GM23338 (cell line): ENCODE data around the gene PTPN6. TPM values are rescaled to one million over a fixed set of nuclear protein-coding genes. Genes with fewer than 3 reads are reported as not detected.

Experiments
- ATAC-seq: fragments of 200-7000 bp; cut with Tn5 transposase; 3 replicates; pipeline ENCODE4 v1.9.1; 2020
- DNase-seq: peaks from one replicate; pipeline ENCODE4 v3.0.0-alpha.2; 2015; ENCODE audit warnings: low spot score
- H2AFZ ChIP-seq: fragments of 200-600 bp; sonication (generic); 2 replicates; pipeline ENCODE4 v1.8.0; 2016; ENCODE audit warnings: antibody characterized with exemption, mild to moderate bottlenecking, moderate library complexity
- H3F3A ChIP-seq: fragments of 200-600 bp; sonication (generic); replicated peaks from 2 replicates; pipeline ENCODE4 v1.8.0; 2017; ENCODE audit warnings: antibody characterized with exemption, mixed run types, low read depth
- H3K27ac ChIP-seq: fragments of 200-600 bp; sonication (generic); 2 replicates; pipeline ENCODE4 v1.6.1; 2016; ENCODE audit warnings: low read depth
- H3K27me3 ChIP-seq: fragments of 200-600 bp; sonication (generic); 2 replicates; pipeline ENCODE4 v1.8.0; 2016; ENCODE audit warnings: mild to moderate bottlenecking, mixed run types, moderate library complexity; ENCODE audit not compliant: insufficient read depth
- H3K36me3 ChIP-seq: fragments of 200-600 bp; sonication (generic); 2 replicates; pipeline ENCODE4 v1.8.0; 2016; ENCODE audit warnings: mild to moderate bottlenecking; ENCODE audit not compliant: insufficient read depth
- H3K4me1 ChIP-seq: fragments of 200-600 bp; sonication (generic); 2 replicates; pipeline ENCODE4 v1.8.0; 2016; ENCODE audit warnings: mild to moderate bottlenecking, moderate library complexity; ENCODE audit not compliant: insufficient read depth
- H3K4me2 ChIP-seq: fragments of 200-600 bp; sonication (generic); 2 replicates; pipeline ENCODE4 v1.7.1; 2017; ENCODE audit warnings: mixed run types
- H3K4me3 ChIP-seq: fragments of 200-600 bp; sonication (generic); 2 replicates; pipeline ENCODE4 v1.6.1; 2016; ENCODE audit warnings: mixed run types
- H3K79me2 ChIP-seq: fragments of 200-600 bp; sonication (generic); replicated peaks from 2 replicates; pipeline ENCODE4 v1.8.0; 2017; ENCODE audit warnings: mild to moderate bottlenecking; ENCODE audit not compliant: insufficient read depth
- H3K9me2 ChIP-seq: fragments of 200-600 bp; sonication (generic); 2 replicates; pipeline ENCODE4 v1.8.0; 2017; ENCODE audit not compliant: insufficient read depth
- H4K20me1 ChIP-seq: fragments of 200-600 bp; sonication (generic); replicated peaks from 2 replicates; pipeline ENCODE4 v1.8.0; 2017; ENCODE audit warnings: mild to moderate bottlenecking; ENCODE audit not compliant: insufficient read depth
- H3K27ac Mint-ChIP-seq: 2 replicates; pipeline ENCODE4 v1.8.0; 2020; ENCODE audit warnings: inconsistent platforms, mild to moderate bottlenecking, moderate library complexity, mixed read lengths
- H3K27me3 Mint-ChIP-seq: 3 replicates; pipeline ENCODE4 v1.8.0; 2022; ENCODE audit warnings: low read depth, mild to moderate bottlenecking, moderate library complexity, mixed read lengths, inconsistent platforms; ENCODE audit not compliant: insufficient read depth, poor library complexity
- H3K36me3 Mint-ChIP-seq: 3 replicates; pipeline ENCODE4 v1.8.0; 2021; ENCODE audit warnings: low read depth, mild to moderate bottlenecking, inconsistent platforms, moderate library complexity, mixed read lengths
- H3K4me1 Mint-ChIP-seq: 3 replicates; pipeline ENCODE4 v1.8.0; 2020; ENCODE audit warnings: mild to moderate bottlenecking, inconsistent platforms, mixed read lengths
- H3K4me3 Mint-ChIP-seq: 3 replicates; pipeline ENCODE4 v1.8.0; 2021; ENCODE audit warnings: moderate library complexity, mild to moderate bottlenecking, inconsistent platforms, mixed read lengths
- H3K9me3 Mint-ChIP-seq: 3 replicates; pipeline ENCODE4 v1.8.0; 2020; ENCODE audit warnings: moderate library complexity, mild to moderate bottlenecking, inconsistent platforms, mixed read lengths
- CREB1 ChIP-seq: fragments of 250-450 bp; sonication (Bioruptor Pico); IDR thresholded peaks from 2 replicates; pipeline ENCODE4 v1.5.0; 2020; ENCODE audit warnings: low read depth, mild to moderate bottlenecking, moderate library complexity
- EZH2 ChIP-seq: fragments of 200-600 bp; sonication (generic); IDR thresholded peaks from one replicate; pipeline ENCODE4 v1.8.0; 2017; ENCODE audit warnings: antibody characterized with exemption, mild to moderate bottlenecking, low read depth; ENCODE audit not compliant: unreplicated experiment
- EZH2phosphoT487 ChIP-seq: fragments of 200-600 bp; sonication (generic); IDR thresholded peaks from one replicate; pipeline ENCODE4 v1.8.1; 2018; ENCODE audit warnings: antibody characterized with exemption; ENCODE audit not compliant: unreplicated experiment
- JUNB ChIP-seq: IDR thresholded peaks from one replicate; pipeline ENCODE4 v1.6.1; 2016; ENCODE audit warnings: antibody characterized with exemption; ENCODE audit not compliant: unreplicated experiment
- NANOG ChIP-seq: IDR thresholded peaks from 2 replicates; pipeline ENCODE4 v1.6.1; 2016; ENCODE audit warnings: antibody characterized with exemption, borderline replicate concordance
- POLR2AphosphoS5 ChIP-seq: IDR thresholded peaks from 2 replicates; pipeline ENCODE4 v1.6.1; 2016; ENCODE audit warnings: antibody characterized with exemption, low read depth
- STAT1 ChIP-seq: IDR thresholded peaks from one replicate; pipeline ENCODE4 v1.6.1; 2016; ENCODE audit warnings: antibody characterized with exemption; ENCODE audit not compliant: unreplicated experiment
- ZNF114 ChIP-seq: fragments of 250-450 bp; sonication (Bioruptor Pico); IDR thresholded peaks from 2 replicates; pipeline ENCODE4 v1.5.0; 2020; ENCODE audit warnings: mild to moderate bottlenecking, moderate library complexity
- ZNF331 ChIP-seq: fragments of 250-450 bp; sonication (Bioruptor Pico); IDR thresholded peaks from 2 replicates; pipeline ENCODE4 v1.5.0; 2020; ENCODE audit warnings: low read depth, mild to moderate bottlenecking, moderate library complexity
- polyA plus RNA-seq: library from polyadenylated mRNA; unstranded; fragments of >200 nt; fragmentation: Nextera tagmentation; extraction: Ambion mirVana; gene quantifications from 2 replicates; pipeline ENCODE4 v1.2.1, GENCODE V29; 2016
- total RNA-seq: library from RNA; depleted of rRNA; stranded (reverse); fragments of >200 nt; shearing (Covaris generic); gene quantifications from 2 replicates; pipeline ENCODE4 v1.2.3, GENCODE V29; 2014
- TF ChIP-seq, protein P1 (sequence below): IDR thresholded peaks from one replicate; pipeline ENCODE4 v1.6.1; 2018; ENCODE audit warnings: antibody characterized with exemption; ENCODE audit not compliant: unreplicated experiment
- TF ChIP-seq, protein P2 (sequence below), 2 experiments: fragments of 200-600 bp in 1 of 2; sonication (generic) in 1 of 2; conservative IDR thresholded peaks; 2 replicates each; pipeline versions ENCODE4 v1.5.1 to v1.6.1; 2016 to 2017; ENCODE audit warnings: antibody characterized with exemption in 2 of 2, low read depth in 2 of 2, mild to moderate bottlenecking in 2 of 2, moderate library complexity in 1 of 2
- TF ChIP-seq, protein P3 (sequence below): IDR thresholded peaks from 2 replicates; pipeline ENCODE4 v1.6.1; 2016; ENCODE audit warnings: antibody characterized with exemption
- TF ChIP-seq, protein P4 (sequence below): fragments of 250-450 bp; sonication (Bioruptor Pico); IDR thresholded peaks from 2 replicates; pipeline ENCODE4 v1.5.0; 2020; ENCODE audit warnings: mild to moderate bottlenecking, moderate library complexity

Gene PTPN6
- total and polyA plus RNA-seq, 2 experiments from 2014 or later = 25.3 to 35.4 TPM

DNA sequence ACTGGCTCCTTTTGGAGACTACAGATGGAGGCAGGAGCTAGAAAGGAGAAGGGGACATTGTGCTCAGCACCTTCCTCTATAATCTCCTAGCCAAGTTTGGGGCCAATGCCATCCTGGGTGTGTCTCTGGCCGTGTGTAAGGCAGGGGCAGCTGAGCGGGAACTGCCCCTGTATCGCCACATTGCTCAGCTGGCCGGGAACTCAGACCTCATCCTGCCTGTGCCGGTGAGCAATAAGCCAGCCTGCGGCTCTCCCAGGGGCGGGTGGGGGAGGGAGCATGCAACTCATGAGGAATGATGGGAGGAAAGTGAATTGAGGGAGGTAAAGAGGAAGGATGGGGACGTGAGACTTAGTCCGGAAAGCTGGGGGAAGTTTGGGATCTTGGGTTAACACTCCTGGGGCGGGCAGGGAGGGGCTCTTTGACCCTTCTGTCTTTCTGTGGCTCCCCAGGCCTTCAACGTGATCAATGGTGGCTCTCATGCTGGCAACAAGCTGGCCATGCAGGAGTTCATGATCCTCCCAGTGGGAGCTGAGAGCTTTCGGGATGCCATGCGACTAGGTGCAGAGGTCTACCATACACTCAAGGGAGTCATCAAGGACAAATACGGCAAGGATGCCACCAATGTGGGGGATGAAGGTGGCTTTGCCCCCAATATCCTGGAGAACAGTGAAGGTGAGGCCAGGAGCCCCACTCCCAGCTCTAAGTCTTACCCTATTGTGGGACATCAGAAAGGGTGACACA, 33.5 kb upstream of the PTPN6 start:
- no peak overlapping the region for H3K4me2 ChIP-seq
- DNase-seq = peak; percentile 14

More for the DNA sequence above, 33.5 kb upstream of the PTPN6 start:
- H3K27me3 ChIP-seq = no peaks in the 10 kb centered on the region
- TF ChIP-seq, protein P1, sequence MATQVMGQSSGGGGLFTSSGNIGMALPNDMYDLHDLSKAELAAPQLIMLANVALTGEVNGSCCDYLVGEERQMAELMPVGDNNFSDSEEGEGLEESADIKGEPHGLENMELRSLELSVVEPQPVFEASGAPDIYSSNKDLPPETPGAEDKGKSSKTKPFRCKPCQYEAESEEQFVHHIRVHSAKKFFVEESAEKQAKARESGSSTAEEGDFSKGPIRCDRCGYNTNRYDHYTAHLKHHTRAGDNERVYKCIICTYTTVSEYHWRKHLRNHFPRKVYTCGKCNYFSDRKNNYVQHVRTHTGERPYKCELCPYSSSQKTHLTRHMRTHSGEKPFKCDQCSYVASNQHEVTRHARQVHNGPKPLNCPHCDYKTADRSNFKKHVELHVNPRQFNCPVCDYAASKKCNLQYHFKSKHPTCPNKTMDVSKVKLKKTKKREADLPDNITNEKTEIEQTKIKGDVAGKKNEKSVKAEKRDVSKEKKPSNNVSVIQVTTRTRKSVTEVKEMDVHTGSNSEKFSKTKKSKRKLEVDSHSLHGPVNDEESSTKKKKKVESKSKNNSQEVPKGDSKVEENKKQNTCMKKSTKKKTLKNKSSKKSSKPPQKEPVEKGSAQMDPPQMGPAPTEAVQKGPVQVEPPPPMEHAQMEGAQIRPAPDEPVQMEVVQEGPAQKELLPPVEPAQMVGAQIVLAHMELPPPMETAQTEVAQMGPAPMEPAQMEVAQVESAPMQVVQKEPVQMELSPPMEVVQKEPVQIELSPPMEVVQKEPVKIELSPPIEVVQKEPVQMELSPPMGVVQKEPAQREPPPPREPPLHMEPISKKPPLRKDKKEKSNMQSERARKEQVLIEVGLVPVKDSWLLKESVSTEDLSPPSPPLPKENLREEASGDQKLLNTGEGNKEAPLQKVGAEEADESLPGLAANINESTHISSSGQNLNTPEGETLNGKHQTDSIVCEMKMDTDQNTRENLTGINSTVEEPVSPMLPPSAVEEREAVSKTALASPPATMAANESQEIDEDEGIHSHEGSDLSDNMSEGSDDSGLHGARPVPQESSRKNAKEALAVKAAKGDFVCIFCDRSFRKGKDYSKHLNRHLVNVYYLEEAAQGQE = no peak
- TF ChIP-seq NANOG = no peak
- TF ChIP-seq POLR2AphosphoS5 = no peak
- TF ChIP-seq EZH2phosphoT487 = no peak
- TF ChIP-seq, protein P2, sequence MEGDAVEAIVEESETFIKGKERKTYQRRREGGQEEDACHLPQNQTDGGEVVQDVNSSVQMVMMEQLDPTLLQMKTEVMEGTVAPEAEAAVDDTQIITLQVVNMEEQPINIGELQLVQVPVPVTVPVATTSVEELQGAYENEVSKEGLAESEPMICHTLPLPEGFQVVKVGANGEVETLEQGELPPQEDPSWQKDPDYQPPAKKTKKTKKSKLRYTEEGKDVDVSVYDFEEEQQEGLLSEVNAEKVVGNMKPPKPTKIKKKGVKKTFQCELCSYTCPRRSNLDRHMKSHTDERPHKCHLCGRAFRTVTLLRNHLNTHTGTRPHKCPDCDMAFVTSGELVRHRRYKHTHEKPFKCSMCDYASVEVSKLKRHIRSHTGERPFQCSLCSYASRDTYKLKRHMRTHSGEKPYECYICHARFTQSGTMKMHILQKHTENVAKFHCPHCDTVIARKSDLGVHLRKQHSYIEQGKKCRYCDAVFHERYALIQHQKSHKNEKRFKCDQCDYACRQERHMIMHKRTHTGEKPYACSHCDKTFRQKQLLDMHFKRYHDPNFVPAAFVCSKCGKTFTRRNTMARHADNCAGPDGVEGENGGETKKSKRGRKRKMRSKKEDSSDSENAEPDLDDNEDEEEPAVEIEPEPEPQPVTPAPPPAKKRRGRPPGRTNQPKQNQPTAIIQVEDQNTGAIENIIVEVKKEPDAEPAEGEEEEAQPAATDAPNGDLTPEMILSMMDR (conservative IDR thresholded peaks at IDR 0.05; ENCODE audit: low read depth in 2 of 2) = no peak
- TF ChIP-seq JUNB = no peak
- TF ChIP-seq ZNF114 = no peak
- no peak for TF ChIP-seq ZNF331 (CRISPR knock-in tag)
- no peak for TF ChIP-seq EZH2
- no peak for TF ChIP-seq STAT1
- no peak for TF ChIP-seq CREB1
- TF ChIP-seq, protein P3, sequence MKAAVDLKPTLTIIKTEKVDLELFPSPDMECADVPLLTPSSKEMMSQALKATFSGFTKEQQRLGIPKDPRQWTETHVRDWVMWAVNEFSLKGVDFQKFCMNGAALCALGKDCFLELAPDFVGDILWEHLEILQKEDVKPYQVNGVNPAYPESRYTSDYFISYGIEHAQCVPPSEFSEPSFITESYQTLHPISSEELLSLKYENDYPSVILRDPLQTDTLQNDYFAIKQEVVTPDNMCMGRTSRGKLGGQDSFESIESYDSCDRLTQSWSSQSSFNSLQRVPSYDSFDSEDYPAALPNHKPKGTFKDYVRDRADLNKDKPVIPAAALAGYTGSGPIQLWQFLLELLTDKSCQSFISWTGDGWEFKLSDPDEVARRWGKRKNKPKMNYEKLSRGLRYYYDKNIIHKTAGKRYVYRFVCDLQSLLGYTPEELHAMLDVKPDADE = no peak
- TF ChIP-seq, protein P4, sequence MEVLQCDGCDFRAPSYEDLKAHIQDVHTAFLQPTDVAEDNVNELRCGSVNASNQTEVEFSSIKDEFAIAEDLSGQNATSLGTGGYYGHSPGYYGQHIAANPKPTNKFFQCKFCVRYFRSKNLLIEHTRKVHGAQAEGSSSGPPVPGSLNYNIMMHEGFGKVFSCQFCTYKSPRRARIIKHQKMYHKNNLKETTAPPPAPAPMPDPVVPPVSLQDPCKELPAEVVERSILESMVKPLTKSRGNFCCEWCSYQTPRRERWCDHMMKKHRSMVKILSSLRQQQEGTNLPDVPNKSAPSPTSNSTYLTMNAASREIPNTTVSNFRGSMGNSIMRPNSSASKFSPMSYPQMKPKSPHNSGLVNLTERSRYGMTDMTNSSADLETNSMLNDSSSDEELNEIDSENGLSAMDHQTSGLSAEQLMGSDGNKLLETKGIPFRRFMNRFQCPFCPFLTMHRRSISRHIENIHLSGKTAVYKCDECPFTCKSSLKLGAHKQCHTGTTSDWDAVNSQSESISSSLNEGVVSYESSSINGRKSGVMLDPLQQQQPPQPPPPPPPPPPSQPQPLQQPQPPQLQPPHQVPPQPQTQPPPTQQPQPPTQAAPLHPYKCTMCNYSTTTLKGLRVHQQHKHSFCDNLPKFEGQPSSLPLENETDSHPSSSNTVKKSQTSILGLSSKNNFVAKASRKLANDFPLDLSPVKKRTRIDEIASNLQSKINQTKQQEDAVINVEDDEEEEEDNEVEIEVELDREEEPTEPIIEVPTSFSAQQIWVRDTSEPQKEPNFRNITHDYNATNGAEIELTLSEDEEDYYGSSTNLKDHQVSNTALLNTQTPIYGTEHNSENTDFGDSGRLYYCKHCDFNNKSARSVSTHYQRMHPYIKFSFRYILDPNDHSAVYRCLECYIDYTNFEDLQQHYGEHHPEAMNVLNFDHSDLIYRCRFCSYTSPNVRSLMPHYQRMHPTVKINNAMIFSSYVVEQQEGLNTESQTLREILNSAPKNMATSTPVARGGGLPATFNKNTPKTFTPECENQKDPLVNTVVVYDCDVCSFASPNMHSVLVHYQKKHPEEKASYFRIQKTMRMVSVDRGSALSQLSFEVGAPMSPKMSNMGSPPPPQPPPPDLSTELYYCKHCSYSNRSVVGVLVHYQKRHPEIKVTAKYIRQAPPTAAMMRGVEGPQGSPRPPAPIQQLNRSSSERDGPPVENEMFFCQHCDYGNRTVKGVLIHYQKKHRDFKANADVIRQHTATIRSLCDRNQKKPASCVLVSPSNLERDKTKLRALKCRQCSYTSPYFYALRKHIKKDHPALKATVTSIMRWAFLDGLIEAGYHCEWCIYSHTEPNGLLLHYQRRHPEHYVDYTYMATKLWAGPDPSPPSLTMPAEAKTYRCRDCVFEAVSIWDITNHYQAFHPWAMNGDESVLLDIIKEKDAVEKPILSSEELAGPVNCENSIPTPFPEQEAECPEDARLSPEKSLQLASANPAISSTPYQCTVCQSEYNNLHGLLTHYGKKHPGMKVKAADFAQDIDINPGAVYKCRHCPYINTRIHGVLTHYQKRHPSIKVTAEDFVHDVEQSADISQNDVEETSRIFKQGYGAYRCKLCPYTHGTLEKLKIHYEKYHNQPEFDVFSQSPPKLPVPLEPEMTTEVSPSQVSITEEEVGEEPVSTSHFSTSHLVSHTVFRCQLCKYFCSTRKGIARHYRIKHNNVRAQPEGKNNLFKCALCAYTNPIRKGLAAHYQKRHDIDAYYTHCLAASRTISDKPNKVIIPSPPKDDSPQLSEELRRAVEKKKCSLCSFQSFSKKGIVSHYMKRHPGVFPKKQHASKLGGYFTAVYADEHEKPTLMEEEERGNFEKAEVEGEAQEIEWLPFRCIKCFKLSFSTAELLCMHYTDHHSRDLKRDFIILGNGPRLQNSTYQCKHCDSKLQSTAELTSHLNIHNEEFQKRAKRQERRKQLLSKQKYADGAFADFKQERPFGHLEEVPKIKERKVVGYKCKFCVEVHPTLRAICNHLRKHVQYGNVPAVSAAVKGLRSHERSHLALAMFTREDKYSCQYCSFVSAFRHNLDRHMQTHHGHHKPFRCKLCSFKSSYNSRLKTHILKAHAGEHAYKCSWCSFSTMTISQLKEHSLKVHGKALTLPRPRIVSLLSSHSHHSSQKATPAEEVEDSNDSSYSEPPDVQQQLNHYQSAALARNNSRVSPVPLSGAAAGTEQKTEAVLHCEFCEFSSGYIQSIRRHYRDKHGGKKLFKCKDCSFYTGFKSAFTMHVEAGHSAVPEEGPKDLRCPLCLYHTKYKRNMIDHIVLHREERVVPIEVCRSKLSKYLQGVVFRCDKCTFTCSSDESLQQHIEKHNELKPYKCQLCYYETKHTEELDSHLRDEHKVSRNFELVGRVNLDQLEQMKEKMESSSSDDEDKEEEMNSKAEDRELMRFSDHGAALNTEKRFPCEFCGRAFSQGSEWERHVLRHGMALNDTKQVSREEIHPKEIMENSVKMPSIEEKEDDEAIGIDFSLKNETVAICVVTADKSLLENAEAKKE (CRISPR knock-in tag) = no peak
- Mint-ChIP-seq H3K27me3 (peaks cover 15% of the 10 kb centered on the region), H3K4me3 (no peak overlapping the region; the same call in 2 of the 3 replicates), H3K27ac (no peak overlapping the region), H3K9me3 (no peaks in the 10 kb centered on the region), H3K4me1 (peaks cover 39% of the 10 kb centered on the region), H3K36me3 (peaks cover 60% of the 10 kb centered on the region)
- H4K20me1 ChIP-seq = no peaks in the 10 kb centered on the region
- H3K9me2 ChIP-seq = no peaks in the 10 kb centered on the region
- no peak overlapping the region for H3K4me3 ChIP-seq
- H3K36me3 ChIP-seq = peaks cover 6% of the 10 kb centered on the region
- H2AFZ ChIP-seq = no peak overlapping the region
- H3K4me1 ChIP-seq = peaks cover 19% of the 10 kb centered on the region
- H3K27ac ChIP-seq = no peak overlapping the region
- 0 out of 2 replicates have a peak, but pooled peaks cover 15% of the 10 kb centered on the region for H3F3A ChIP-seq
- ATAC-seq = no peak
- H3K79me2 ChIP-seq = peaks cover 8% of the 10 kb centered on the region
